ENCODE measurements around the gene APCDD1L.
A peak's percentile ranks its signal among the peaks of the same experiment; 100 is the strongest.

APCDD1L gene

GRCh38 chr20:58550275-58551059 lies 35.3 kb upstream of the APCDD1L start:
- Histone ChIP-seq H3K4me1 (peaks cover 29% of the 10 kb centered on the region), H3K9me3 (no peaks in the 10 kb centered on the region), H3K27me3 (no peaks in the 10 kb centered on the region), H3K4me3 (ENCODE audit: low read depth, low read length) (no peak overlapping the region), H3K36me3 (no peaks in the 10 kb centered on the region)
- TF ChIP-seq, protein P1, sequence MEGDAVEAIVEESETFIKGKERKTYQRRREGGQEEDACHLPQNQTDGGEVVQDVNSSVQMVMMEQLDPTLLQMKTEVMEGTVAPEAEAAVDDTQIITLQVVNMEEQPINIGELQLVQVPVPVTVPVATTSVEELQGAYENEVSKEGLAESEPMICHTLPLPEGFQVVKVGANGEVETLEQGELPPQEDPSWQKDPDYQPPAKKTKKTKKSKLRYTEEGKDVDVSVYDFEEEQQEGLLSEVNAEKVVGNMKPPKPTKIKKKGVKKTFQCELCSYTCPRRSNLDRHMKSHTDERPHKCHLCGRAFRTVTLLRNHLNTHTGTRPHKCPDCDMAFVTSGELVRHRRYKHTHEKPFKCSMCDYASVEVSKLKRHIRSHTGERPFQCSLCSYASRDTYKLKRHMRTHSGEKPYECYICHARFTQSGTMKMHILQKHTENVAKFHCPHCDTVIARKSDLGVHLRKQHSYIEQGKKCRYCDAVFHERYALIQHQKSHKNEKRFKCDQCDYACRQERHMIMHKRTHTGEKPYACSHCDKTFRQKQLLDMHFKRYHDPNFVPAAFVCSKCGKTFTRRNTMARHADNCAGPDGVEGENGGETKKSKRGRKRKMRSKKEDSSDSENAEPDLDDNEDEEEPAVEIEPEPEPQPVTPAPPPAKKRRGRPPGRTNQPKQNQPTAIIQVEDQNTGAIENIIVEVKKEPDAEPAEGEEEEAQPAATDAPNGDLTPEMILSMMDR (IDR thresholded peaks at IDR 0.05; ENCODE audit: low read depth, low read length), result no peak
- DNase-seq, result no peak

DNA sequence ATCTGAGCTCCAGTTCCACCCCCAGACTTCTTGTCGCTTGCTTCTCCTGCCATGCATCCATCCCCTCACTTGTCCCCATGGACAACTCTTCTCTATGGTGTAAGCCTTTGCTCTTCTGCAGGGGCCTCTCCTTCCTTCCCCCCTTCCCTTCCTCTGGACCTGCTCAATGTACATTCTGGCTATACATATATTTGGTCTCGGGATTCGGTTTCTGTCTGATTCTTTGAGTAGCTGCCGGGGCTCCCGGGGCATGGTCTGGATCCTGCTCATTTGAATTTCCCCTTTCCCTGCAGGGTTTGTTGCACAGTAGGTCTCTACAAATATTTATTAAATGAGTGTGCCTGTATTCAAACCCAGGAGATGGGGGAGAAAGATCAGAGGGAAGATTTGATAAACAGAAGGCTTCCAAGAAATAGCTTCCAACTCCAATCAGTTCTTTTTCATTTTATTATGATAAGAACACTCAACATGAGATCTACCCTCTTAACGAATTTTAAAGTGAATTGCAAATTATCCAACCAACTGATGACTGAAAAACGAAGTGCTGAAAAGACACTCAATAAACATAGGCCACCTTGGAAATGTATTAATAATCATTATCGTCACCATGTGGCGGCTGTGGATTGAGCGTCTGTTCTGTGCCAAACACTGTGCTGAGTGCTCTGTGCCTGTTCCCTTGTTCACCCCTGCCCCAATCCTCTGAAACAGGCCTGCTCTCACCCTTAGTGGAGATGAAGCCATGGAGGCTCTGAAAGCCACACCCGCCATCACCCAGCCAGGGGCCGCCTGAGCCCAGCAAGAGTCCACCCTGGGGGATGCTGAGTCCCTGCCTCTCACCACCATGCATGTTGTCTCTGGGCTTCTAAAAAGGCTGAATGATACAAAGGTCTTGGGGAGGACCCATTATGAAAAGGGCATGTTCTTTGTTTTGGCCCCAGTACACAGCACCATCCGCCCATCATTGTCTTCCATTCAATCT lies 34.3 kb upstream of the APCDD1L start:
- no peak for DNase-seq
- H3K27me3 ChIP-seq, result no peaks in the 10 kb centered on the region
- H3K36me3 ChIP-seq, result no peaks in the 10 kb centered on the region
- H3K4me3 ChIP-seq (ENCODE audit: low read depth, low read length), result no peak overlapping the region
- TF ChIP-seq, protein P1 (IDR thresholded peaks at IDR 0.05; ENCODE audit: low read depth, low read length), result no peak
- H3K9me3 ChIP-seq, result no peaks in the 10 kb centered on the region
- peaks cover 29% of the 10 kb centered on the region for H3K4me1 ChIP-seq

GRCh38 chr20:58547623-58548475 lies 32.6 kb upstream of the APCDD1L start:
- H3K9me3 ChIP-seq, result no peaks in the 10 kb centered on the region
- H3K4me3 ChIP-seq (ENCODE audit: low read depth, low read length), result peak overlapping the region; percentile 45; the same call in 1 of the 2 replicates
- H3K4me1 ChIP-seq, result peaks cover 29% of the 10 kb centered on the region
- H3K27me3 ChIP-seq, result no peaks in the 10 kb centered on the region
- TF ChIP-seq, protein P1 (IDR thresholded peaks at IDR 0.05; ENCODE audit: low read depth, low read length), result no peak
- no peak for DNase-seq
- H3K36me3 ChIP-seq, result no peaks in the 10 kb centered on the region

DNA sequence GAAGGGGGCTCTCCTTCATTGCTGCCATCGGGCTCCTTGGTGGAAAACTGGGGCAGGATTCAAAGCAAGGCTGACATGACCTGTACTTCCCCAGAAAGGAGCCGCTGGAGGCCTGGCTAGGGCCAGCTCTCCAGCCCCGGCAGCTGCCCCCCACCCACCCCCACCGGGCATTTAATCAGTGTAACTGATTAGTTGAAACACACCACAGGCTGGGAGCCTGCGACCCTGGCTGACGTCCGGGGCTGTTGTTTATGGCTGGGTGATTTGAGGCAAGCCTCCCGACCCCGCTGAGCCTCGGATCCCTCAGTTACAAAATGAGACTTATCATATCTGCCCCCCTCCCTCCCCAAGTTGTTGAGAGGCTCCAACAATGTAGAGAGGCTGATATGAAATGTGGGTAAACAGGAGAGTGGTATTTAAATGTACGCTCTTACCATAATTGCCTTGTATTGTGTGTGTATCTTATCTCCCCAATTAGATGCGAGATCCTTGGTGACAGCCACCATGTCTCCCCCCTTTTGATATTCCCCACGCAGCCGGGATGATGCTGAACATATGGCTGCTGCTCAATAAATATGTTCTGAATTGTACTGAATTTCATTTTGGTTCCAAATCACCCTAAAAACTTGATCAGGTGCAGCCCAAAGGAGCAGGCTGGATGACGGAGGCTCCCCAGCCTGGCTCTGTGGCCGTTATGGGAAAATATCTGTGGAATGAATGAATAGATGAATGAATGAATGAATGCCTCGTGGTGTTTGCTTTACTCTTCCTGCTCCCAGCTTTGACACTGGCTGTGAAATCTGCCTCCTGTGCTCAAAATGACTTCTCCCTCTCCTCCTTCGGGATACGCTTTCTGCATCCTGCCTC lies 31.8 kb upstream of the APCDD1L start:
- DNase-seq, result peak; percentile 38
- no peaks in the 10 kb centered on the region for H3K9me3 ChIP-seq
- peaks cover 29% of the 10 kb centered on the region for H3K4me1 ChIP-seq
- H3K4me3 ChIP-seq (ENCODE audit: low read depth, low read length), result peak overlapping the region; percentile 45
- H3K27me3 ChIP-seq, result no peaks in the 10 kb centered on the region
- H3K36me3 ChIP-seq, result no peaks in the 10 kb centered on the region
- TF ChIP-seq, protein P1 (IDR thresholded peaks at IDR 0.05; ENCODE audit: low read depth, low read length), result no peak

DNA sequence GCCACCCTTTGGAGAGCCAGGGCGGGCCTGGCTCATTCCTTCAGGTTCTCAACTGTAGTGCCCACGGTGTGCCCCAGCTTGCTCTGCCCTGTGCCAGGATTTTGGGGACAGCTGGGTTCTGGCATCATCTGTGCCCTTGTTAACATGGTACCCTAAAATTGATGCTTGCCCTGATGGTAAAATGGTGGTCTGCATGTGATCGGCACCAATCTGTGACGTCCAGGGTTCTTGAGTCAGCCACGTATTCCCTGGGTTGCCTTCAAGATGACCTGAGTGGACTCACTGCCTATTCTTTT lies 31.2 kb upstream of the APCDD1L start:
- TF ChIP-seq, protein P1 (IDR thresholded peaks at IDR 0.05; ENCODE audit: low read depth, low read length), result no peak
- Histone ChIP-seq H3K4me1 (peaks cover 29% of the 10 kb centered on the region), H3K27me3 (no peaks in the 10 kb centered on the region), H3K36me3 (no peaks in the 10 kb centered on the region), H3K9me3 (no peaks in the 10 kb centered on the region), H3K4me3 (ENCODE audit: low read depth, low read length) (peak overlapping the region; percentile 17; the same call in 1 of the 2 replicates)
- DNase-seq, result no peak
